Islet of Langerhans (tissue), 1 donor: ENCODE results near the gene SOS2.

ENCODE experiments used
- FAIRE-seq: peaks from one replicate; lab custom pipeline; 2011; peaks lifted over from hg19 to GRCh38; lab: Jason Lieb, UNC

The SOS2 gene

GRCh38 chr14:50113381-50114035 lies 117.9 kb downstream of the SOS2 start:
- no peak for FAIRE-seq

GRCh38 chr14:50110323-50111037 lies 120.9 kb downstream of the SOS2 start:
- FAIRE-seq: no peak

GRCh38 chr14:50109342-50109741 lies 122.0 kb downstream of the SOS2 start:
- FAIRE-seq: no peak

- FAIRE-seq: no peak
These were observed 123.5 kb downstream of the SOS2 start for GRCh38 chr14:50107850-50108249.

- no peak for FAIRE-seq
These were observed 125.2 kb downstream of the SOS2 start for GRCh38 chr14:50106178-50106577.

GRCh38 chr14:50103558-50103957 lies 127.8 kb downstream of the SOS2 start:
- FAIRE-seq: no peak

- FAIRE-seq: no peak
These were observed 130.0 kb downstream of the SOS2 start for GRCh38 chr14:50101417-50101816.

GRCh38 chr14:50100805-50101204 lies 130.6 kb downstream of the SOS2 start:
- no peak for FAIRE-seq

- no peak for FAIRE-seq
These were observed 132.0 kb downstream of the SOS2 start for GRCh38 chr14:50099335-50099734.

- no peak for FAIRE-seq
These were observed 135.5 kb downstream of the SOS2 start for GRCh38 chr14:50095895-50096294.

- FAIRE-seq: no peak
These were observed 137.2 kb downstream of the SOS2 start for GRCh38 chr14:50094056-50094755.

GRCh38 chr14:50093496-50093895 lies 137.9 kb downstream of the SOS2 start:
- no peak for FAIRE-seq

GRCh38 chr14:50092006-50092555 lies 139.3 kb downstream of the SOS2 start:
- no peak for FAIRE-seq

- FAIRE-seq: no peak
These were observed 140.0 kb downstream of the SOS2 start for GRCh38 chr14:50091240-50091913.

- FAIRE-seq: no peak
These were observed 142.2 kb downstream of the SOS2 start for GRCh38 chr14:50089208-50089607.

GRCh38 chr14:50088731-50089130 lies 142.6 kb downstream of the SOS2 start:
- no peak for FAIRE-seq

- FAIRE-seq: no peak
These were observed 143.3 kb downstream of the SOS2 start for GRCh38 chr14:50088117-50088515.

- FAIRE-seq: no peak
These were observed 143.8 kb downstream of the SOS2 start for GRCh38 chr14:50087341-50088116.

GRCh38 chr14:50086321-50086711 lies 145.1 kb downstream of the SOS2 start:
- no peak for FAIRE-seq

GRCh38 chr14:50085570-50086320 lies 145.6 kb downstream of the SOS2 start:
- no peak for FAIRE-seq

GRCh38 chr14:50084666-50085065 lies 146.7 kb downstream of the SOS2 start:
- FAIRE-seq: no peak
